ENCODE data around the gene PKDREJ. TPM values are rescaled to one million over a fixed set of nuclear protein-coding genes. Genes with fewer than 3 reads are reported as not detected.

Gene PKDREJ
- total RNA-seq, 1 experiment from 2014 or later, result not detected

DNA sequence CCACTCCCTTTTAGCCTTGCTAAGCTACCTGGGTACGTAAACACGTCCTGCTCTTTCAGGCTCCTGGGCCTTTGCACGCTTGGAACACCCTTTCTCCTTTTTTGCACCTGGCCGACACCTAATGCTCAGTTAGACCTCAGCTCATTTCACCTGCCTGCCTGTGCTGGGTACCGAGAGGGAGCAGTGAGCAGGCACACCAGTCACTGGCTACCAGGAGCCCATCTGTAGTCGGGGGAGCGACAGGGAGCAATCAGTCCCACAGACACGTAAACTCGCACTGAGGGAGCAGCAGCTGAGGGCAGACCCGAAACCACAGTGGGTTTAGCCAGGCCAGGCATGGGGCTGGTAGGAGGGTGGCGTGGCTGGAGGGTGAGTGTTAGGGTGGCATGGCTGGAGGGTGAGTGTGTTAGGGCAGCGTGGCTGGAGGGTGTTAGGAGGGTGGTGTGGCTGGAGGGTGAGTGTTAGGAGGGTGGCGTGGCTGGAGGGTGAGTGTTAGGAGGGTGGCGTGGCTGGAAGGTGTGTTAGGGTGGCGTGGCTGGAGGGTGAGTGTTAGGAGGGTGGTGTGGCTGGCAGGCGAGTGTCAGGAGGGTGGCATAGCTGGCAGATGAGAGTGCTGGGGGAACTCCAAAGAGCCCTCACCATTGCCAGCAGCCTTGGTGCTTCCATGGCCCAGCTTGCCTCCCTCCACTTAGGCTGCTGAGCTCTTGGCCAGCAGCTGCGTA lies 27.1 kb upstream of the PKDREJ start:
- Histone ChIP-seq H3K4me2 (ENCODE audit: low read length) (no peak overlapping the region), H3K27ac (ENCODE audit: low read depth, low read length) (no peak overlapping the region), H3K79me2 (ENCODE audit: insufficient read depth, low read length) (no peaks in the 10 kb centered on the region), H3K9ac (ENCODE audit: low read length) (no peak overlapping the region), H4K20me1 (ENCODE audit: insufficient read depth) (no peaks in the 10 kb centered on the region), H3K9me3 (ENCODE audit: control insufficient read depth in 1 of 2, insufficient read depth in 1 of 2, low read depth in 1 of 2, low read length in 2 of 2) (no peaks in the 10 kb centered on the region), H3K36me3 (ENCODE audit: control insufficient read depth in 1 of 2, insufficient read depth in 2 of 2, low read length in 2 of 2) (peaks cover 14 to 15% of the 10 kb centered on the region in 2 experiments; a peak in 3 of 4 replicates), H2AFZ (ENCODE audit: low read depth, low read length, poor library complexity, severe bottlenecking) (no peak overlapping the region), H3K4me1 (ENCODE audit: control insufficient read depth in 1 of 2, insufficient read depth in 2 of 2, low read length in 2 of 2) (peaks cover 0 to 1% of the 10 kb centered on the region in 2 experiments; a peak in 2 of 4 replicates), H3K4me3 (replicated peaks in 1 of 2; ENCODE audit: low read depth in 1 of 2, low read length in 2 of 2) (no peak overlapping the region), H3K27me3 (ENCODE audit: insufficient read depth, low read length) (no peaks in the 10 kb centered on the region), H3K9me2 (ENCODE audit: insufficient read depth) (no peaks in the 10 kb centered on the region)
- ChIA-PET RAD21 (ENCODE audit: low non-redundant PET in 1 of 2, low total read pairs in 2 of 2, uncharacterized antibody in 2 of 2, unreplicated experiment in 2 of 2) (no interaction called here), POLR2A (no interaction called here), CTCF (no interaction called here)
- no TSS peak for BruUV-seq (replicated peaks)
- TF ChIP-seq JUND (IDR thresholded peaks at IDR 0.05) (no peak), ZNF274 (IDR thresholded peaks at IDR 0.05; ENCODE audit: low read depth, low read length) (no peak), SRF (IDR thresholded peaks at IDR 0.05; ENCODE audit: low read depth) (no peak), FOSL1 (IDR thresholded peaks at IDR 0.05; ENCODE audit: low read depth) (no peak), SP1 (IDR thresholded peaks at IDR 0.05; ENCODE audit: low read depth) (no peak)
- ATAC-seq (no peak), DNase-seq (ENCODE audit: low read depth, low spot score) (no peak)
- intact Hi-C loops (cut with micrococcal nuclease), result no loop called here

DNA sequence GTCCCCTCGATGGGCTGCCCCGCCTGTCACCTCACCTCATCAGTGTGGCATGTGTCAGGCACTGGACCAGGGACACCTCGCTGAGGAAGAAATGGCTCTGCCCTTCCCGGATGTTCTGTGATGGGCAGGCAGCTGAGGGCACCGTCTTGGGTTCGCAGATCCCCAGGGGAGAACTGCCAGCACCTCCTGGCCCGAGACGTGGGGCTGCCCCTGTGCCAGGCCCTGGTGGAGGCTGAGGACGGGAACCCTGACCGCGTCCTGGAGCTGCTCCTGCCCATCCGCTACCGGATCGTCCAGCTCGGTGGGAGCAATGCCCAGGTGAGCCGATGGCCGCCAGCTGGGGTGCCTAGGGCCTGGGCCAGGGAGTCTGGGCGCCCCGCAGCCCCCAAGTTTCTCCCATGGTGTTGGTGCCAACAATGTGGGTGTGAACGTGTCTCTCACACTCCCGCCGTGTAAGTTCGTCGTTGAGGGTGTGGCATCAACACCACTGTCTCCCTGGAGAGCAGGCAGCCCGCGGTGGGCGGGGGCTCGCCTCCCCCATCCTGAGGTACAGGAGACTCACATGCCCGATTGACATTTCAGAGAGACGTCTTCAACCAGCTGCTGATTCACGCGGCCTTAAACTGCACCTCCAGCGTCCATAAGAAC lies 26.2 kb upstream of the PKDREJ start:
- intact Hi-C loops (cut with micrococcal nuclease), result no loop called here
- H3K27me3 ChIP-seq (ENCODE audit: insufficient read depth, low read length), result no peaks in the 10 kb centered on the region
- no peaks in the 10 kb centered on the region for H4K20me1 ChIP-seq (ENCODE audit: insufficient read depth)
- no TSS peak for BruUV-seq (replicated peaks)
- H3K36me3 ChIP-seq (ENCODE audit: control insufficient read depth in 1 of 2, insufficient read depth in 2 of 2, low read length in 2 of 2), result peaks cover 20 to 22% of the 10 kb centered on the region in 2 experiments; a peak in 3 of 4 replicates
- H3K4me2 ChIP-seq (ENCODE audit: low read length), result no peak overlapping the region
- no peak overlapping the region for H3K9ac ChIP-seq (ENCODE audit: low read length)
- TF ChIP-seq, protein P1, sequence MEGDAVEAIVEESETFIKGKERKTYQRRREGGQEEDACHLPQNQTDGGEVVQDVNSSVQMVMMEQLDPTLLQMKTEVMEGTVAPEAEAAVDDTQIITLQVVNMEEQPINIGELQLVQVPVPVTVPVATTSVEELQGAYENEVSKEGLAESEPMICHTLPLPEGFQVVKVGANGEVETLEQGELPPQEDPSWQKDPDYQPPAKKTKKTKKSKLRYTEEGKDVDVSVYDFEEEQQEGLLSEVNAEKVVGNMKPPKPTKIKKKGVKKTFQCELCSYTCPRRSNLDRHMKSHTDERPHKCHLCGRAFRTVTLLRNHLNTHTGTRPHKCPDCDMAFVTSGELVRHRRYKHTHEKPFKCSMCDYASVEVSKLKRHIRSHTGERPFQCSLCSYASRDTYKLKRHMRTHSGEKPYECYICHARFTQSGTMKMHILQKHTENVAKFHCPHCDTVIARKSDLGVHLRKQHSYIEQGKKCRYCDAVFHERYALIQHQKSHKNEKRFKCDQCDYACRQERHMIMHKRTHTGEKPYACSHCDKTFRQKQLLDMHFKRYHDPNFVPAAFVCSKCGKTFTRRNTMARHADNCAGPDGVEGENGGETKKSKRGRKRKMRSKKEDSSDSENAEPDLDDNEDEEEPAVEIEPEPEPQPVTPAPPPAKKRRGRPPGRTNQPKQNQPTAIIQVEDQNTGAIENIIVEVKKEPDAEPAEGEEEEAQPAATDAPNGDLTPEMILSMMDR (IDR thresholded peaks at IDR 0.05 in 2 of 3, conservative IDR thresholded peaks at IDR 0.05 in 1 of 3; ENCODE audit: borderline replicate concordance in 1 of 3, insufficient read depth in 1 of 3, low read depth in 2 of 3, low read length in 2 of 3), result no peak
- no peak for TF ChIP-seq EZH2 (IDR thresholded peaks at IDR 0.05)
- no peak for TF ChIP-seq ELF1 (IDR thresholded peaks at IDR 0.05; ENCODE audit: borderline replicate concordance, low read depth)
- no peak for TF ChIP-seq TCF7L2 (IDR thresholded peaks at IDR 0.05; ENCODE audit: borderline replicate concordance, extremely low read depth, insufficient read depth, insufficient read length)
- no peak for TF ChIP-seq CBX3 (IDR thresholded peaks at IDR 0.05; ENCODE audit: low read depth)
- no peak for TF ChIP-seq POLR2AphosphoS5 (IDR thresholded peaks at IDR 0.05; ENCODE audit: low read depth, low read length)
- no peak for TF ChIP-seq POLR2A (IDR thresholded peaks at IDR 0.05; ENCODE audit: borderline replicate concordance, extremely low read depth, insufficient read depth, insufficient read length)
- TF ChIP-seq ZNF274 (IDR thresholded peaks at IDR 0.05; ENCODE audit: low read depth, low read length), result no peak
- ChIA-PET POLR2A (no interaction called here), RAD21 (ENCODE audit: low non-redundant PET in 1 of 2, low total read pairs in 2 of 2, uncharacterized antibody in 2 of 2, unreplicated experiment in 2 of 2) (no interaction called here), CTCF (no interaction called here)
- H3K9me2 ChIP-seq (ENCODE audit: insufficient read depth), result no peaks in the 10 kb centered on the region
- no peaks in the 10 kb centered on the region for H3K9me3 ChIP-seq (ENCODE audit: control insufficient read depth in 1 of 2, insufficient read depth in 1 of 2, low read depth in 1 of 2, low read length in 2 of 2)
- no peaks in the 10 kb centered on the region for H3K79me2 ChIP-seq (ENCODE audit: insufficient read depth, low read length)
- H3K4me3 ChIP-seq (replicated peaks in 1 of 2; ENCODE audit: low read depth in 1 of 2, low read length in 2 of 2), result no peak overlapping the region
- no peak overlapping the region for H2AFZ ChIP-seq (ENCODE audit: low read depth, low read length, poor library complexity, severe bottlenecking)
- H3K4me1 ChIP-seq (ENCODE audit: control insufficient read depth in 1 of 2, insufficient read depth in 2 of 2, low read length in 2 of 2), result no peaks in the 10 kb centered on the region
- ATAC-seq (no peak), DNase-seq (ENCODE audit: low read depth, low spot score) (no peak)
- H3K27ac ChIP-seq (ENCODE audit: low read depth, low read length), result no peak overlapping the region
